Esophagus muscularis mucosa (tissue), 3 donors: ENCODE results near the gene USP17L15.
"Not testable (repeated sequence)": the region's sequence is repeated elsewhere in the genome, so short reads cannot be mapped to it uniquely, and the experiment has no call there.

Experiments used
- CTCF ChIP-seq, 3 experiments: fragments of 200-600 bp in 2 of 3; fragments of 450-650 bp in 1 of 3; sonication (generic) in 2 of 3; IDR thresholded peaks; one replicate each; pipeline ENCODE4 v1.5.1; 2017 to 2019; ENCODE audit warnings: antibody characterized with exemption in 3 of 3, mild to moderate bottlenecking in 2 of 3, moderate library complexity in 1 of 3
- POLR2A ChIP-seq: fragments of 450-650 bp; IDR thresholded peaks from one replicate; pipeline ENCODE4 v1.6.1; 2017; ENCODE audit warnings: antibody characterized with exemption, moderate library complexity, mild to moderate bottlenecking, low read depth

GRCh38 chr4:9210357-9210756, 23.8 kb upstream of the USP17L15 start, which contains the start of gene USP17L10:
- not testable (repeated sequence) for TF ChIP-seq CTCF (IDR thresholded peaks at IDR 0.05); POLR2A
